ENCODE measurements around the gene TIAM1. TPM values are rescaled to one million over a fixed set of nuclear protein-coding genes. Genes with fewer than 3 reads are reported as not detected.

TIAM1 gene
- total and polyA plus RNA-seq, 2 of the 8 experiments (the other 6 are each of a cell fraction or from before 2014, with no cell fraction given), result 10.1 to 30.7 TPM

DNA sequence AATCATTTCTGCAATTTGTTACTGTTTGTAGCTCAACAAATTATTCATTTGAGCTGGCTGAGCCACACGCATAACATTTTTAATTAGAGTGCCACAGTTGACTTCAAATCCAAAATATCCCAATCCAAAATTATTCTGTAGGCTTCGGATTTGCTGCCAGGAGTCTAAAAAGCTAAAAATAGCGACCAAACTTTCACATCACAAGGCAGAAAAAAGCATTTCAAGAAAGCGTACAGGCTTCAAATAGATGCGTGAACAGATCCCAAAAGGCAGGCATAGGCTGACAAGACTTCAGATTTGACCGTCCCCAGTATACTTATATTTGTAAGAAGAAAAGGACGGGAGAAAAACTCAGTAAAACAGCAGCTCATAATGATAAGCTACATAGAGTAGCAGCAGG is 24.3 kb upstream of the TIAM1 start:
- no peak overlapping the region for H3K4me2 ChIP-seq (ENCODE audit: insufficient read depth in 1 of 2, low read depth in 2 of 2, low read length in 2 of 2)
- WGBS, 2 experiments (ENCODE audit: extremely low coverage in 1 of 2, insufficient coverage in 1 of 2, insufficient read length in 1 of 2, insufficient replicate concordance in 2 of 2, low coverage in 1 of 2, low lambda C conversion rate in 2 of 2, missing lambda C conversion rate in 1 of 2), result 91% methylated on average over 7 of the region's 7 CpGs; no CpG with 5 or more reads in 1 of the 2 experiments
- H3K79me1 ChIP-seq (ENCODE audit: low read depth, low read length), result no peaks in the 10 kb centered on the region
- H2BK5ac ChIP-seq (ENCODE audit: low read depth, low read length), result no peak overlapping the region
- no peak overlapping the region for H2BK120ac ChIP-seq (replicated peaks; ENCODE audit: low read depth, low read length)
- H2BK15ac ChIP-seq (ENCODE audit: low read length), result no peak overlapping the region
- no peaks in the 10 kb centered on the region for H3K9me3 ChIP-seq (ENCODE audit: insufficient read depth in 2 of 2, low read depth in 1 of 2, low read length in 1 of 2)
- no peak overlapping the region for H3K4ac ChIP-seq (replicated peaks; ENCODE audit: insufficient read length, low read depth, low read length)
- no peaks in the 10 kb centered on the region for H3K27me3 ChIP-seq (replicated peaks in 1 of 4; ENCODE audit: control insufficient read depth in 3 of 4, extremely low read depth in 1 of 4, insufficient read depth in 3 of 4, low read length in 3 of 4)
- H3K4me3 ChIP-seq (ENCODE audit: extremely low read depth in 1 of 4, insufficient read depth in 2 of 4, low read depth in 3 of 4, low read length in 4 of 4), result no peak overlapping the region
- H3K14ac ChIP-seq (ENCODE audit: insufficient read length), result no peak overlapping the region
- H3K56ac ChIP-seq (replicated peaks; ENCODE audit: insufficient read length, low read depth, low read length), result no peak overlapping the region
- no peak for TF ChIP-seq BACH1 (IDR thresholded peaks at IDR 0.05; ENCODE audit: low read length)
- no peak for TF ChIP-seq NRF1 (IDR thresholded peaks at IDR 0.05; ENCODE audit: low read depth, low read length)
- TF ChIP-seq GTF2F1 (IDR thresholded peaks at IDR 0.05; ENCODE audit: borderline replicate concordance, low read depth, low read length), result no peak
- no peak for TF ChIP-seq POU5F1 (IDR thresholded peaks at IDR 0.05; ENCODE audit: low read depth, low read length)
- no peak for TF ChIP-seq ZNF274 (IDR thresholded peaks at IDR 0.05; ENCODE audit: borderline replicate concordance, extremely low read depth, low read length)
- no peak for TF ChIP-seq JUND (IDR thresholded peaks at IDR 0.05; ENCODE audit: low read length)
- TF ChIP-seq SP1 (IDR thresholded peaks at IDR 0.05; ENCODE audit: low read depth, low read length), result no peak
- no peak for TF ChIP-seq TBP (IDR thresholded peaks at IDR 0.05; ENCODE audit: low read depth, low read length)
- no peak overlapping the region for H2BK20ac ChIP-seq (ENCODE audit: low read length)
- H3K9ac ChIP-seq (replicated peaks in 1 of 4; ENCODE audit: extremely low read depth in 1 of 4, low read depth in 3 of 4, low read length in 3 of 4), result no peak overlapping the region
- 0 out of 2 replicates have a peak, but pooled peaks cover 3% of the 10 kb centered on the region for H3K23me2 ChIP-seq (ENCODE audit: low read depth, low read length)
- FAIRE-seq (no peak), DNase-seq (ENCODE audit: low read depth in 1 of 2, low spot score in 2 of 2) (no peak)
- no peaks in the 10 kb centered on the region for H3K36me3 ChIP-seq (ENCODE audit: control insufficient read depth in 2 of 4, insufficient read depth in 4 of 4, low read length in 3 of 4)
- H2AK5ac ChIP-seq (ENCODE audit: low read depth, low read length), result no peak overlapping the region
- H4K5ac ChIP-seq (ENCODE audit: insufficient read length, low read depth, low read length), result no peak overlapping the region
- H3K23ac ChIP-seq (ENCODE audit: insufficient read length), result no peak overlapping the region
- POLR2A ChIA-PET (ENCODE audit: partially characterized antibody), result no interaction called here
- no peaks in the 10 kb centered on the region for H4K20me1 ChIP-seq (replicated peaks in 1 of 2; ENCODE audit: control insufficient read depth in 1 of 2, insufficient read depth in 2 of 2, low read length in 2 of 2)
- H3K4me1 ChIP-seq (replicated peaks in 1 of 4; ENCODE audit: control insufficient read depth in 3 of 4, insufficient read depth in 4 of 4, low read length in 3 of 4), result peaks cover 0 to 3% (median 0%) of the 10 kb centered on the region in 4 experiments; a peak in 1 of 7 replicates
- H3K18ac ChIP-seq (ENCODE audit: extremely low read depth, low read length), result no peak overlapping the region
- H2BK12ac ChIP-seq (ENCODE audit: low read depth, low read length), result no peak overlapping the region
- H4K91ac ChIP-seq (replicated peaks; ENCODE audit: insufficient read length, low read length), result no peak overlapping the region
- no peak overlapping the region for H3K27ac ChIP-seq (ENCODE audit: low read depth, low read length)
- H2AFZ ChIP-seq (ENCODE audit: low read length), result no peak overlapping the region
- no peak overlapping the region for H4K8ac ChIP-seq (ENCODE audit: extremely low read depth, insufficient read depth, low read length)
- CTCF ChIA-PET (ENCODE audit: partially characterized antibody), result interaction anchor here (0.9 kb wide), 1 partner anchor 9 kb away, joined by 3 read pairs; no protein-coding TSS in a partner anchor
- no peaks in the 10 kb centered on the region for H3K79me2 ChIP-seq (ENCODE audit: control insufficient read depth in 1 of 2, insufficient read depth in 2 of 2, low read length in 2 of 2)
